HG03039 (cell line): ENCODE measurements around the gene ARL13B.
"Not testable (repeated sequence)": the region's sequence is repeated elsewhere in the genome, so short reads cannot be mapped to it uniquely, and the experiment has no call there.

Source experiments
- ATAC-seq: cut with Tn5 transposase; IDR thresholded peaks from one replicate; pipeline ENCODE4 v1.9.1; 2021; ENCODE audit warnings: mild to moderate bottlenecking, moderate library complexity; ENCODE audit not compliant: unreplicated experiment

The ARL13B gene

GRCh38 chr3:94061297-94061696 lies 81.3 kb downstream of the ARL13B start:
- no peak for ATAC-seq

GRCh38 chr3:94062513-94063404 lies 82.8 kb downstream of the ARL13B start, which contains the start of the genes DHFR2 and NSUN3:
TSS of gene DHFR2 (minus strand) at chr3:94062916. CDS start at chr3:94061511, 1,405 bp downstream.
TSS of gene NSUN3 (plus strand) at chr3:94063061. CDS start at chr3:94063127, 66 bp downstream.
- peak; percentile 95 for ATAC-seq

GRCh38 chr3:94063496-94064119 lies 83.7 kb downstream of the ARL13B start:
- ATAC-seq: no peak

GRCh38 chr3:94064243-94064860 lies 84.4 kb downstream of the ARL13B start:
- ATAC-seq: no peak

GRCh38 chr3:94065122-94065521 lies 85.2 kb downstream of the ARL13B start:
- no peak for ATAC-seq

GRCh38 chr3:94065819-94066480 lies 86.0 kb downstream of the ARL13B start:
- ATAC-seq: no peak

GRCh38 chr3:94066506-94067500 lies 86.8 kb downstream of the ARL13B start:
- ATAC-seq: no peak

GRCh38 chr3:94069194-94069813 lies 89.3 kb downstream of the ARL13B start:
- no peak for ATAC-seq

- peak; percentile 52 for ATAC-seq
These were observed 90.5 kb downstream of the ARL13B start for GRCh38 chr3:94070341-94070911.

GRCh38 chr3:94071713-94072284 lies 91.8 kb downstream of the ARL13B start:
- ATAC-seq: peak; percentile 57

- ATAC-seq: no peak
These were observed 96.1 kb downstream of the ARL13B start for GRCh38 chr3:94076055-94076454.

- not testable (repeated sequence) for ATAC-seq
These were observed 100.6 kb downstream of the ARL13B start for GRCh38 chr3:94080552-94080951.

GRCh38 chr3:94081884-94082283 lies 101.9 kb downstream of the ARL13B start:
- no peak for ATAC-seq

GRCh38 chr3:94082391-94082937 lies 102.5 kb downstream of the ARL13B start:
- no peak for ATAC-seq

GRCh38 chr3:94083261-94083660 lies 103.3 kb downstream of the ARL13B start:
- ATAC-seq: peak; percentile 72

- ATAC-seq: no peak
These were observed 109.2 kb downstream of the ARL13B start for GRCh38 chr3:94089126-94089525.

GRCh38 chr3:94092086-94092485 lies 112.1 kb downstream of the ARL13B start:
- ATAC-seq: no peak

- ATAC-seq: no peak
These were observed 113.2 kb downstream of the ARL13B start for GRCh38 chr3:94093151-94093550.
